ENCODE results near the gene TTBK2. TPM values are rescaled to one million over a fixed set of nuclear protein-coding genes. Genes with fewer than 3 reads are reported as not detected.

Gene TTBK2
- total and polyA plus RNA-seq, 2 donors (not counting 1 experiment from before 2014, with no cell fraction given) = 4.3 to 39.6 TPM

DNA sequence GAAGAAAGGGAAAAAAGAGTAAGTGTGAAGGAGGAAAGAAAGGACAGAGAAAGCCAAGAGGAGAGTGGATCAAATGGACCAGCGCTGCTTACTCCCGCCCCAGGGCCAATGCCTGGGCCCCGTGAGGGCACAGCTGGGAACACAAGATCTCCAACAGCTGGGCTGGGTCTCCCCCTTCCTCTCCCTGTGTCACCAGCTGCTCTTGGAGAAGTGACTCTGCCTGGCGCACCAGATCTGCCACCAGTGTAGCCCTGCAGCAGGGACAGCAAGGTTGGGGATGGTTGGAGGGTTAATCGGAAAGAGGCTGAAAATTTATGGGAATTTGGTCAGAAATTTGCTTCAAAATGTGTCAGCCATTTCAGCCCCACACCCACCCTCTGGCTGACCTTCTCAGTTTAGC, 192.0 kb downstream of the TTBK2 start:
- POLR2A ChIA-PET = no interaction called here

DNA sequence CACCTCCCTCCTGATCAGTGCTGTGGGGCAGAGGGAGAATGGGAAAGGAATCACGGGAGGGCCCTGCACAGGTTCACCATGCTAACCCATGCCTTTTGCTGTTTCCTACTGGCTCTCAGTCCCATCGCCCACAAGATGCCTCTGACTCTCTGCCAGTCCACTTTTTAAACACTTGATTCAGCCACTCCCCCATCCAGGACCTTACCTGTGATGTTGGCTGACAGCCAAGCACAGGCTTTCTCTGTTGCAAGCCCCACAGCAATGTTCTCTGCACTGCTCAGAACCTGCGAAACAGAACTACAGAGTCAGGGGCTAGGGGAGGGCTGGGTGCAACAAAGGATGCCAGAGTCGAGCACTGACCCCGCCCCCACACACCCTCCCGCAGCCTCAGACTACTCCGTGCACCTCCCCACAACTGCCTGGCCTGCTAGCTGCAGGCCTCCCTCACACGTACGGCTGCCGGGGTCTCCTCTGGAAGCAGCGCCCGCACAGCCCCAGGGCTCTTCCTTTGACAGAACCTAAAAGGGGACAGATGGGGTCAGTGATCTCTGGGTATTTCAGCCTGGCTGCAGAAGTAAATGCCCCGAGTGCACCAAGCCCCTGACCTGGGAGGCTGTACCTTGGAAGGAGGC, 192.7 kb downstream of the TTBK2 start:
- no peak overlapping the region for H3K27ac Mint-ChIP-seq
- H3K4me1 Mint-ChIP-seq = no peaks in the 10 kb centered on the region
- Histone ChIP-seq H3K79me2 (ENCODE audit: control insufficient read depth, insufficient read depth, low read length) (no peaks in the 10 kb centered on the region), H3K4me1 (ENCODE audit: control insufficient read depth in 2 of 2, insufficient read depth in 2 of 2, low read length in 2 of 2) (no peaks in the 10 kb centered on the region), H2AFZ (ENCODE audit: insufficient read depth, low read depth, low read length, poor library complexity, severe bottlenecking) (no peak overlapping the region), H4K20me1 (ENCODE audit: control insufficient read depth, insufficient read depth, low read length, poor library complexity, severe bottlenecking) (no peaks in the 10 kb centered on the region), H3K9ac (ENCODE audit: low read length) (no peak overlapping the region), H3K36me3 (replicated peaks in 1 of 2; ENCODE audit: control extremely low read depth in 1 of 2, control insufficient read depth in 1 of 2, extremely low read depth in 1 of 2, insufficient read depth in 2 of 2, low read length in 1 of 2) (peaks cover 16 to 76% of the 10 kb centered on the region in 2 experiments), H3K27me3 (replicated peaks in 1 of 4; ENCODE audit: control extremely low read depth in 1 of 4, control insufficient read depth in 3 of 4, insufficient read depth in 4 of 4, low read length in 3 of 4) (no peaks in the 10 kb centered on the region), H3K27ac (ENCODE audit: low read length in 2 of 2) (no peak overlapping the region), H3K4me3 (ENCODE audit: control extremely low read depth in 1 of 5, extremely low read depth in 1 of 5, insufficient read depth in 1 of 5, low read depth in 2 of 5, low read length in 4 of 5) (no peak overlapping the region), H3K4me2 (replicated peaks; ENCODE audit: low read depth, low read length, poor library complexity, severe bottlenecking) (no peak overlapping the region), H3K9me3 (ENCODE audit: control extremely low read depth in 1 of 3, control insufficient read depth in 2 of 3, insufficient read depth in 1 of 3, low read length in 2 of 3) (no peaks in the 10 kb centered on the region)
- H3K27me3 Mint-ChIP-seq = no peaks in the 10 kb centered on the region
- H3K9me3 Mint-ChIP-seq (ENCODE audit: insufficient read depth) = no peaks in the 10 kb centered on the region
- ChIA-PET POLR2A (no interaction called here), CTCF (no interaction called here)
- no peak for ATAC-seq (ENCODE audit: low read depth)
- no peak overlapping the region for H3K4me3 Mint-ChIP-seq
- TF ChIP-seq EZH2 (IDR thresholded peaks at IDR 0.05; ENCODE audit: borderline replicate concordance, insufficient read depth, low read depth, low read length, poor library complexity, severe bottlenecking) = no peak
- TF ChIP-seq, protein P1, sequence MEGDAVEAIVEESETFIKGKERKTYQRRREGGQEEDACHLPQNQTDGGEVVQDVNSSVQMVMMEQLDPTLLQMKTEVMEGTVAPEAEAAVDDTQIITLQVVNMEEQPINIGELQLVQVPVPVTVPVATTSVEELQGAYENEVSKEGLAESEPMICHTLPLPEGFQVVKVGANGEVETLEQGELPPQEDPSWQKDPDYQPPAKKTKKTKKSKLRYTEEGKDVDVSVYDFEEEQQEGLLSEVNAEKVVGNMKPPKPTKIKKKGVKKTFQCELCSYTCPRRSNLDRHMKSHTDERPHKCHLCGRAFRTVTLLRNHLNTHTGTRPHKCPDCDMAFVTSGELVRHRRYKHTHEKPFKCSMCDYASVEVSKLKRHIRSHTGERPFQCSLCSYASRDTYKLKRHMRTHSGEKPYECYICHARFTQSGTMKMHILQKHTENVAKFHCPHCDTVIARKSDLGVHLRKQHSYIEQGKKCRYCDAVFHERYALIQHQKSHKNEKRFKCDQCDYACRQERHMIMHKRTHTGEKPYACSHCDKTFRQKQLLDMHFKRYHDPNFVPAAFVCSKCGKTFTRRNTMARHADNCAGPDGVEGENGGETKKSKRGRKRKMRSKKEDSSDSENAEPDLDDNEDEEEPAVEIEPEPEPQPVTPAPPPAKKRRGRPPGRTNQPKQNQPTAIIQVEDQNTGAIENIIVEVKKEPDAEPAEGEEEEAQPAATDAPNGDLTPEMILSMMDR (IDR thresholded peaks at IDR 0.05) = no peak
- DNase-seq = no peak
- WGBS (ENCODE audit: insufficient coverage) = over 99% methylated on average over 13 of the region's 13 CpGs
- intact Hi-C loops (cut with micrococcal nuclease) = no loop called here

More for the DNA sequence above, 192.0 kb downstream of the TTBK2 start:
- H3K27me3 Mint-ChIP-seq = no peaks in the 10 kb centered on the region
- TF ChIP-seq EZH2 (IDR thresholded peaks at IDR 0.05; ENCODE audit: borderline replicate concordance, insufficient read depth, low read depth, low read length, poor library complexity, severe bottlenecking) = no peak
- TF ChIP-seq, protein P1 (IDR thresholded peaks at IDR 0.05) = no peak
- Histone ChIP-seq H3K79me2 (ENCODE audit: control insufficient read depth, insufficient read depth, low read length) (no peaks in the 10 kb centered on the region), H3K36me3 (replicated peaks in 1 of 2; ENCODE audit: control extremely low read depth in 1 of 2, control insufficient read depth in 1 of 2, extremely low read depth in 1 of 2, insufficient read depth in 2 of 2, low read length in 1 of 2) (peaks cover 16 to 78% of the 10 kb centered on the region in 2 experiments), H3K27ac (ENCODE audit: low read length in 2 of 2) (no peak overlapping the region), H3K4me2 (replicated peaks; ENCODE audit: low read depth, low read length, poor library complexity, severe bottlenecking) (no peak overlapping the region), H3K4me3 (ENCODE audit: control extremely low read depth in 1 of 5, extremely low read depth in 1 of 5, insufficient read depth in 1 of 5, low read depth in 2 of 5, low read length in 4 of 5) (no peak overlapping the region), H2AFZ (ENCODE audit: insufficient read depth, low read depth, low read length, poor library complexity, severe bottlenecking) (no peak overlapping the region), H3K9ac (ENCODE audit: low read length) (no peak overlapping the region), H3K9me3 (ENCODE audit: control extremely low read depth in 1 of 3, control insufficient read depth in 2 of 3, insufficient read depth in 1 of 3, low read length in 2 of 3) (no peaks in the 10 kb centered on the region), H3K27me3 (replicated peaks in 1 of 4; ENCODE audit: control extremely low read depth in 1 of 4, control insufficient read depth in 3 of 4, insufficient read depth in 4 of 4, low read length in 3 of 4) (no peaks in the 10 kb centered on the region), H4K20me1 (ENCODE audit: control insufficient read depth, insufficient read depth, low read length, poor library complexity, severe bottlenecking) (no peaks in the 10 kb centered on the region), H3K4me1 (ENCODE audit: control insufficient read depth in 2 of 2, insufficient read depth in 2 of 2, low read length in 2 of 2) (no peaks in the 10 kb centered on the region)
- intact Hi-C loops (cut with micrococcal nuclease) = no loop called here
- no peak for DNase-seq
- WGBS (ENCODE audit: insufficient coverage) = 86% methylated on average over 3 of the region's 5 CpGs
- no peak overlapping the region for H3K4me3 Mint-ChIP-seq
- ATAC-seq (ENCODE audit: low read depth) = no peak
- no peaks in the 10 kb centered on the region for H3K9me3 Mint-ChIP-seq (ENCODE audit: insufficient read depth)
- CTCF ChIA-PET = no interaction called here
- no peak overlapping the region for H3K27ac Mint-ChIP-seq
- no peaks in the 10 kb centered on the region for H3K4me1 Mint-ChIP-seq

Data from B cell (primary cell).